ENCODE results near the gene MYCBPAP.

Gene MYCBPAP

DNA sequence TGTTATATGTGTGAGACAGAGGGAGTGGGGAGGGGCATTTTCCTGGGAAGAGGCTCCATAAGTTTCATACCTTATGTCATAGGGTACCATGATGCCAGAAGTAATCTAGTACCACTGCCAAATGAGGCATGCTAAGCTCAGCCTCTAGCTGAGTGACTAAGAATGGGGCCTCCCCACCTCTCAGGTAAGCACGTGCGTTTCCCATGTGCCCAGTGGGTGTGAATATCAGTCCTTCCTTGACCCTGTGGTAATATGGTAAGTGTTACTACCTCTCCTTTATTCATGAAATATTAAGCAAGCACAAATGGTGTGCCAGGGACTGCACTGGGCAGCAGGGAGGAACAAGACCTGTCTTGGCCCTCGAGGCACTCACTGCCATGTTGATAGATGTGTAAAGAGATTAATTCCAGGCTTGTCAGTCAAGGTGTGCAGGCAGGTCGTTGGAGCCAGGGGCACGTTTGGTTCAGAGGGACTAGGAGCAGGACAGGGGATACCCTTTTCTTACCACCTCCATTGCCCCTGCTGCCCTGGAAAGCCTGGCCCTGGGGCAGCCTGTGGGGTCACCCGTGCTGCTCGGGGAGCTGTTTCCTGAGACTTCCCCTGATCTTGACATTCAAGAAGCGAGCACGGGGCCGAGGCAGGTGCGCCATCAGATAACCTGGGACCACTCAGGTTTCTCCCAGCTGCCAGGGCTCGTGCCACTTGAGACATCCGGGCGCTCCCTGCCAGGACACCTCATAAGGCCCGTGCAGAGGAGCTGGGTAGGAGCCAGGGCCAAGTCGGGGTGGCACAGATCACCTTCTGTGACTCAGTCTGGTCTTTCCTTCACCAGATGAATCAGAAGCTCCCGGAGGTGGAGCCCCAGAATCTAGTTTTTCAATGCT, 20.8 kb upstream of the MYCBPAP start:
- no peak for DNase-seq (ENCODE audit: low spot score)

DNA sequence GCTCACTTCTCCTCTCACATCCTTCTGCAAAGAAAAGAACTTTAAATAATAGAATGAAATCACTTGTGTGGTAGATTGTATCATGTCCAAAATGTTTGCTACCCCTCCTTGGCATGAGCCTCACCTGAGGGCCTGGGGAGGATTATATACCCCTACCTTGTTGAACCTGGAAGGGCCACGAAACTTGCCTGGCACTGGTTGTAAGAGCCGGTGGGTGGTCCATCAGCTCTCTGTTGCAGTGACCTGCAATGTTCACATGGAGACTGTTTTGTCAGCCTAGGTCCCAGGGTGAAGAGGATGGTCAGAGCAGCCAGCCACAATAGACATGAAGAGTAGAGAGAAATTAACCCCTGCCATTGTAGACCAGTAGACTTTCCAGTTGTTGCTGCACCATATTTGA, 19.4 kb upstream of the MYCBPAP start:
- no peak for DNase-seq (ENCODE audit: low spot score)

DNA sequence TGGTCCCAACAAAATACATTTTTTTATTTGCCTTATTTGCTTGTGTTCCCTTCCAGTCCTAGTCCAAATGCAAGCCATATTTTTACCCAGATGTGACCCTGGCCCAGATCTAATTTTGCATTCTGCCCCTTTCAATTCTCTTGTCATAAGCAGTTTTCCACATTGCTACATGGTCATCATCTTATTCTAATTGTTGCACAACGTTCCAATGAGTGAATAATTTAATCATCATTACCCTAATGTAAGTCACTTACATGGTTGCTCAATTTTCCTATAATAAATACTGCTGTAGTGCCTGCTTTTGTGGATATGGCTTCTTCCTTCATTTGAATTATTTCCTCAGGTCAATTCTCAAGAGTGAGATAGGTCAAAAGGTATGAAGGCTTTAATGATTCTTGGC, 16.7 kb upstream of the MYCBPAP start:
- DNase-seq (ENCODE audit: low spot score) = no peak

DNA sequence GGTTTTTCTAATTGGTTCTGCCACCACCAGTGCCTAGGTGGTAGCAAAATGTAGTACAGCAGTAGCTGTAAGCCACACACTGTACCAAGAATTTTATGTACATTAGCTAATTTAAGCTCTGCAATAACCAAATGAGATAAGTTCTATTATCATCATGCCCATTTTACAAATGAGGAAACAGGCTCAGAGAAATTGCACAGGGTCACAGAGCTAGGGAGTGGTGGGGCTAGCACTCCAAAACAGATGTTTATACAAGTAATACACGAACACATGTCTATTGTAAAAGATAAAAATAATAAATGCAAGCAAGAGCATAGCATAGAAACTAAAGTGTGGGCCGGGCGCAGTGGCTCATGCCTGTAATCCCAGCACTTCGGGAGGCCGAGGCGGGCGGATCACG, 16.0 kb upstream of the MYCBPAP start:
- no peak for DNase-seq (ENCODE audit: low spot score)

DNA sequence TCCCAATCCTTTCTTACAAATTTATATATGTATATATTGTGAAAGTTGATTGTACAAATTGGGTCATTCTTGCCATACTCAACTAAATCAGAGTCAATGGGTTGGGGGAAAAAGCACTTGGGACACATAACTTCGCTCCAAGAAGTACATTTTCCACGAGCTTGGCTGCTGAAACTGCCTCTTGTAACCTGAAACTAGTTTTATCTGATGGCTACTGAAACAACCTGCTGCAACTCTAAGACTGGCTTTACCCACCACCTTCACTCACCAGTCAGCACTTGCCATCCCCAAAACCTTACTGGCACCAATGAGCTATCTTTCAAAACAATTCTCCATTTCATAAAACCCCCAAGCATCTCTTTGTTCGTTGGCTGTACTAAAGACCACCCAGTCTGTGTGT, 14.5 kb upstream of the MYCBPAP start:
- DNase-seq (ENCODE audit: low spot score) = no peak

DNA sequence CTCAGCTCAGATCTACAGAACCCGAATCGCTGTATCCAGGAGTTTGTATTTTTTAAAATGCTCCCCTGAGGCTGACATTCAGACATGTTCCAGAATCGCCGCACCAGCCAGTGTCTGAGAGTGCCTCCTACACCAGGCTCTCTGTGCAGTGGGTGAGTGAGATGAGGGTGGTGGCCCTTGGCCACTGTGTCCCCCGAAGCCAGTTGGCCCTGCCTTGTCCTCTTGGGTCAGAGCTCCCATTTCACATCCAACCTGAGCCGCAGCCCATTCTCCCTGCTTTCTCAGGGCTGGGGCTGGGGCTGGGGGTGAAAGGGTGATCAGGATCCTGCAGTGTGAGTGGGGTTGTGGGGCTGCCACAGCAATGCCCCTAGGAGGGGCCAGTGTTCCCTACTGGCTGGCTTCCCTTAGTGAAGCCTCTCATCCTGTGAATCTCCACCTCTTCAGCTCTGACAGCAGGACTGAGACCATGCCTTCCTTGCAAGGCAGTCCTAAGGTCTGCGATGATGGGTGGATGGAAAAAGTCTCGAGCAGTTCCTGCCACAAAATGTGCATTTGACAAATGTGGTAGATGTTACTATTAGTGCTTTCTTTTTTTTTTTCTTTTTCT, 12.9 kb upstream of the MYCBPAP start:
- DNase-seq (ENCODE audit: low spot score) = no peak

DNA sequence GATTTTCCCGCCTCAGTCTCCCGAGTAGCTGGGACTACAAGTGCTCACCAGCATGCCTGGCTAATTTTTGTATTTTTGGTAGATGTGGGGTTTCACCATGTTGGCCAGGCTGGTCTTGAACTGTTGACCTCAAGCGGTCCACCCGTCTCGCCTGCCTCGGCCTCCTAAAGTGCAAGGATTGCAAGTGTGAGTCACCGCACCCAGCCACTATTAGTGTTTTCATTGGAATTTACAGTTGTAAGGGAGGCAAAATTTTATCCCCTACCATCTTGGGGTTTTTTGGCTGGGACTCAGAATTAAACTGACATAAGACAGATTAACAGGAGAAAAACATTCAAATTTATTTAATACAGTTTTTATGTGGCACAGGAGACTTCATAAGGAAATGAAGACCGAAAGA, 12.3 kb upstream of the MYCBPAP start:
- DNase-seq (ENCODE audit: low spot score) = no peak

DNA sequence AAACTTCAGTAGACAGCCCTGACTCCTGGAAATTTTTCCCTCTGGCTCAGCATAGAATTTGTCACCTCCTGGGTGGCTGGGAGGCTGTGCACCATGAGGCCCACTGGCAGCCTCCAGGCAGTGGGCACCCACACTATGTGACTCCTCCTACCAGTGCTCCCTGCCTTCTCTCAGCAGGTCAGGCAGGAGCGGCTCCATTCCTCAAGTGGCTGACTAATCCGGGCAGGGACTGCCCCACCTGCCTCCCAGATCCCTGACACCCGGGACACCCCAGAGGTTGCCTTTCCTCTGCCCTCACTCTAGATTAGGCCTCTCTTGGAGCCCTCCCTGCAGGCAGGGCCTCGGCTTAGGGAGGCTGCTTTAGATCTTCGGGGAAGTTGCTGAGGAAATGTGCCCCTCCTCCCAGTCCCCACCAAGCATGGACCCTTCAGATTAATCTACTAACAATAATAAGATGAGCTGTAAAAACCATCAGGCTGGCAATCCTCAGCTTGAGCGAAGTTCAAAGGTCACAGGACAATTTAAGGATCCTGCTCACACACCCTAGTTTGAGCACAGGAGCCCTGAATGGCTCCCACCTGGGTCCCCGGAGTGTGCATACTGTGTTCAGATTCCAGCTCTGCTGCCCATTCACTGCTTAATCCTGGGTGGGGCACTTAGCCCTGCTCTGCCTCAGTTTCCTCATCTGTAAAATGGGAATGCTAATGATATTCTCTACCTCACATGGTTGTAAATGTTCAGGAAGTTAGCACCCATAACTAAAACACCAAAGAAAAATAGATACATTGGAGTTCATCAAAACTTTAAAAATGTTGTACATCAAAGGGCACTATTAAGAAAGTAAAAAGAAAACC, 10.0 kb upstream of the MYCBPAP start:
- DNase-seq (ENCODE audit: low spot score) = no peak

DNA sequence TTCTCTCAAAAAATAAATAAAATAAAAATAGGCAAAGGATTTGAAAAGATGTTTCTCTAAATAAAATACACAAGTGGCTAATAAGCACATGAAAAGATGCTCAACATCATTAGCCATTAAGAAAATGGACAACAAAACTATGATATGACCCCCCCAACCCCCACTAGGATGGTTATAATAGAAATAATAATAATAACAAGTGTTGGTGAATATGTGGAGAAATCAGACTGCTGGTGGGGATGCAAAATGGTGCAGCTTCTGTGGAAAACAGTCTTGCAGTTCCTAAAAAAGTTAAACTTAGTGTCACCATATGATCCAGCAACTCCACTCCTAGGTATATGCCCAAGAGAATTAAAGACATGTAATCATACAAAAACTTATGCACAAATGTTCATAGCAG, 9.0 kb upstream of the MYCBPAP start:
- DNase-seq (ENCODE audit: low spot score) = no peak

DNA sequence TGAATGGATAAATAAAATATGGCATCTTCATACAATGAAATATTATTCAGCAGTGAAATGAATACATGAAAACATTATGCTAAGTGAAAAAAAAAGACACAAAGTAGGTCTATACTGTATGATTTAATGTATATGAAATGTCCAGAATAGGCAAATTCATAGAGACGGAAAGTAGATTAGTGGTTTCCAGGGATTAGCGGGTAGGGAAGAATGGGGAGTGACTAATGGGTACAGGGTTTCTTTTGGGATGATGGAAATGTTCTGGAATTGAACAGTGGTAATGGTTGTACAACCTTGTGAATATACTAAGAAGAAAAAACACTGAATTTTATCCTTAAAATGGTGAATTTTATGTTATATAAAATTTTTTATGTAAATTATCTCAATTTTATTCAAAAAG, 8.5 kb upstream of the MYCBPAP start:
- no peak for DNase-seq (ENCODE audit: low spot score)

DNA sequence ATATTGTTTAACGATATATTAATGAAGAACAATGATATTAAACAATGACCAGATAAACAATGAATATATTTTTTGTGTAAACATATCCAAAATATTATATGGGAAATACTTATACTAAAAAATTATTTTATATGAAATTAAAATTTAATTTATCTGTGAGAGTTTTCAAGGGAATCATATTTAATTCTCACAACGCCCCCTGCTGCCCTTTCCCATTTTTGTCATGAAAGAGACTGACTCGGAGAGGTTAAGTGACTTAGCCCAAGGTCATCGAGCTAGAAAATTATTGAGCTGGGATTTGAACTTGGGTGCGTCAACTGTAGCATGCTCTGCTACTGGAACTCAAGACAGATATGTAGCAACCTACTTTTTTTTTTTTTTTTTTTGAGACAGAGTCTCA, 7.2 kb upstream of the MYCBPAP start:
- no peak for DNase-seq (ENCODE audit: low spot score)

DNA sequence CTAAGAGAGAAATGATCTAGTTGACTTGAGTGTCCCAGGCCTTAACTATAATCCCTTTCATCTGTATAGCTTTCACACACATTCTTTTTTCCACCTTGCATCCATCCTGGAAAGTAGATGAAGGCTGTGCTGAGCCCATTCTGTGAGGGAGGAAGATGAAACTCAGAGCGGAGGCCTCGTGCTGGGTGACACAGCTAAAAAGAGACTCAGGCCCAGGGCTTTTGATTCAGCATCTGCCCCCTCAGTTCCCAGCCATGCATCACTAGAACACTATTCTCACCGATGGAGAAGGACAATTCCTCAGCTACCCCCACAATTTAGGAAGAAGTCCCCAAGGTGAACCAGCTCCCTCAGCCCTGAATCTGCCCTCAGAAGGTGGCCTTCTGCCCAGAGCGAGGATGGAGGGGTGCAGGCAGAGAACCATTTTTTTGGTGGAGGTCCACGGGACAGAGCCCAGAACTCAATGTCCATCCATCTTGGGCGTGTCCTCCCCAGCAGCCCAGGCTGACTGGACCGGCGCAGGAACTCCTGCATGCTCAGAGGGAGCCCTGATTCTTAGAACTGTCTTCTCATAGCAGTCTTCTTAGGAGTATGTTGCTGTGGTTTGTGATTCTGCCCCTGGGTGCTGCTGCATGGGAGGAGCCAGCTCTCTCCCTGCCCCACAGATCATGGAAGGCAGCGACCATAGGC, 5.8 kb upstream of the MYCBPAP start:
- DNase-seq (ENCODE audit: low spot score) = no peak

DNA sequence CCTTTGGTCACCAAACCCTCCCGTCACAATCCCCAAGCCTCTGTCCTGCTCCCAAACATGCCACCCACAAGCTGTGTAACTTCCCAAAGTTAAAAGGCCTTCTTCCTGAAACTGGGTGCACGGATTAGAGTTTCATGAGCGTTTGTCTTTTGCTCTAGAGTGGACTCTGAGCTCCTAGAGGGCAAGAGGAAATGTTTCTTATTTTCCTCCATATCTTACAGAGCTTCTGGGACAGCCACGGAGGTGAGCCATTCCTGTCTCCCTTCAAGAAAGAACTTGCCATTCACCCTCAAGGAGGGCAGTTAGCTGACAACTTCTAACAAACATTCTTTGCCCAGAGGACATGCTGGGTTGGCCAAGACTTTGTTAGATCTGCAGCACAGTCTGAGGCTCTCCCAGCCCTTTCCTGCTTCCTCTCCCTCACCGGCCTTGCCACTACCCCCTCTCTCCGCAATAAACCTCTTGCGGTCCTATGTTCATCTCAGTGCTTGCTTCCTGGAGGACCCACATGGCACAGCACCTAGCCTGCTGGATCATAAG, 2.6 kb upstream of the MYCBPAP start:
- no peak for DNase-seq (ENCODE audit: low spot score)

DNA sequence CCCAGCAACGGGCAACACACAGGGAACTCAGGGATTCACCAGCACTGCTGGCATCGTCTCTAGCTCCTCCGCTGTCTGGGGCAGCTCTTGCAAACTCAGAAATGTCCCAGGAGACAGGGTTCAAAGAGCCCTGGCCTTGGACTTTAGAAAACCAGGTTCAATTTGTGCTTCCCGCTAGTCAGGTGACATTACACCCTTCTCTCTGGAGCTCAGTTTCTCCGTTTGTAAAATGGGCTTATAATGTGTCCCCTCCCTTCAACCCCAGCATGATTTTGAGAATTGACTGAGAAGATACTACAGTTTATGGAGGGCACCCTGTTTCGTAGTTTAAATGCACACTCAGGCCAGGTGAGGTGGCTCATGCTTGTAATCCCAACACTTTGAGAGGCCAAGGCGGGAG, 1.9 kb upstream of the MYCBPAP start:
- no peak for DNase-seq (ENCODE audit: low spot score)

DNA sequence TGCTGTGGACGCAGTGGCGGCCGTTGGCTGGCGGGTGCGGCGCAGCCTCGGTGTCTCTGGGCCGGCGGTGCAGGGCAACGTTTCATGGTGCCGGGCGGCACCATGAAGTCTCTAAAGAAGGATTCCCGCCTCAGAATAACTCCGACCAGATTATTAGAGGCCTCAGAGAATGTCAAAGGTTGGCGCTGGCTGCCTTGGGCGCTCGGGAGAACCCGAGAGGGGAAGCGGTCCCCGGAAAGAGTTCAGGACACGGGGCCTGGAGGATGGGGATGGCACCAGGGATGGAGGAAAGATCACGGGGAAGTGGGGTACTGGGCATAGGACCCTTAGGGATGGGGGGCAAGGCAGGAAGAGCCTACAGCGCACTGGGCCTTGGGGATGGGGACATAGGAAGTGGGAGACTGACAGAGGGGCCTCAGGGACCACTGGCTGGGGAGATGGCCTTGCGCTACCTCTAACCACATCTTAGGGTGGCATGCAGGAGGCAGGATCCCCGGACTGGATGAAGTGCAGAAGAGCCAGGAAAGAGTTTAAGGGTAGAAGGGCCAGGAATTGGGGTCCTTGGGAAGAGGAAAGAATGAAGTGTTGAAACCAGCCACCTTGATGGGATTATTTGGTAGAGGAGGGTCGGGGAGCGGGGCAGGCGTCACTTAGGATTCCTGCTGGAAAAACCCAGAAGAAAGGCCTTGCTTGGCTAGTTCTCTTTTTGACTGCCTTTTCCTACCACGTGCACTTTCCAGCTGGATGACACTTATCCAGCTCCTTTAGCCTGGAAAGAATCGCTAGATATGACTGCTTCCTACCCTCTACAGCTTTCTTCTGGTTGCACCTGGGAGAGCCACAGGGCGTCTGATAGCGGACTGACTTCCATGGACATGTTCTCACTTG, 578 bp downstream of the MYCBPAP start:
- no peak for DNase-seq (ENCODE audit: low spot score)

DNA sequence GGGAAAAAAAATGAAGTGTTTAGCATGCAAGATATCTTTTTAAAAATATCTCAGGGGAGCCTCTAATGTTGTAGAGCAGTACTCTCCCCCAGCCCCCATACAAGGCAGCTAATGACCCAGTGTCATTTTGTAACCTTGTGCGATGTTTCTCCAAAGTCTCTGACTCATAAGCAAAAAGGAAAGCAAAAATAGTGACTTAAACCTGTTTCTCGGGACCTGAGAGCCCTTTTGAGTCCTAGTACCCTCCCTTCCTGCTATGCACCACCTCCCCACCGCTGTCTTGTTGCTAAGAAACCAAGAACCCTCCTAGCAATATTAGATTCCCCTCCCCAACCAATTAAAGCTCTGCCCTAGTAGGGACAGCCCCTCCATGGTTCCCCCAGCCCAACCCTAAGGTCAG, 2.8 kb downstream of the MYCBPAP start:
- DNase-seq (ENCODE audit: low spot score) = no peak

DNA sequence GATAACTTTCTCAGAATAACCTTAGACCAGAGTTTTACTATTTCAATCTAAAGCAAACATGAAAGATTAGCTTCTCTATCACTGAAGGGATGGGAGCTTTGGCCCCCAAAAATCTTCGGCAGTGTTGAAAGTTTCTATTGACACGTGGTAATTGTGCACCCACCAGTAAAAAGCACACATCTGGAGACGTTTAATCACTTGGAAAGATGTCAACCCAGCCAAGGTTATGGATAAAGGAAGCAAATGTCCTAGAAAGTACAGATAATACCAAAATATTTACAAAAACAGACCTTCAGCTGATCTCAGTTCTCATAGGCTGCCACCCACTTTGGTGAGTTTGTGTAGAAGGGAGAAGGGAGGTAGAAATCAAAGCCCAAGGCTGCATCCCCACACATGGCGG, 5.3 kb downstream of the MYCBPAP start:
- DNase-seq (ENCODE audit: low spot score) = no peak

DNA sequence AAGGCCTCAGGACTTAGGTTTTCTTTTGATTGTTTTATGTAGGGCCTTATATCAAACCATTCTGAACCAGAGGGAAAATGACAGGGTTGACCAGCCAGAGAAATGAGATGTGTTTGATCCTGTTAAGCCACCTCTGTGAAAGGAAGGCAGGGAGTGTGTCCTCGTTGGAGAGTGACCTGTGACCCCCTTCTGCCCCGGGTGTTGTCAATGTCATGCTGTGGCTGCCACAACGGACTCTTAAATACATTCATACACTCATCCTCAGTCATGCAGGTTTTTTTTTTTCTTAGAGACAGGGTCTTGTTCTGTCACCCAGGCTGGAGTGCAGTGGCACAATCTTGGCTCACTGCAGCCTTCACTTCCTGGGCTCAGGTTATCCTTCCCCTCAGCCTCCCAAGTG, 6.1 kb downstream of the MYCBPAP start:
- no peak for DNase-seq (ENCODE audit: low spot score)

DNA sequence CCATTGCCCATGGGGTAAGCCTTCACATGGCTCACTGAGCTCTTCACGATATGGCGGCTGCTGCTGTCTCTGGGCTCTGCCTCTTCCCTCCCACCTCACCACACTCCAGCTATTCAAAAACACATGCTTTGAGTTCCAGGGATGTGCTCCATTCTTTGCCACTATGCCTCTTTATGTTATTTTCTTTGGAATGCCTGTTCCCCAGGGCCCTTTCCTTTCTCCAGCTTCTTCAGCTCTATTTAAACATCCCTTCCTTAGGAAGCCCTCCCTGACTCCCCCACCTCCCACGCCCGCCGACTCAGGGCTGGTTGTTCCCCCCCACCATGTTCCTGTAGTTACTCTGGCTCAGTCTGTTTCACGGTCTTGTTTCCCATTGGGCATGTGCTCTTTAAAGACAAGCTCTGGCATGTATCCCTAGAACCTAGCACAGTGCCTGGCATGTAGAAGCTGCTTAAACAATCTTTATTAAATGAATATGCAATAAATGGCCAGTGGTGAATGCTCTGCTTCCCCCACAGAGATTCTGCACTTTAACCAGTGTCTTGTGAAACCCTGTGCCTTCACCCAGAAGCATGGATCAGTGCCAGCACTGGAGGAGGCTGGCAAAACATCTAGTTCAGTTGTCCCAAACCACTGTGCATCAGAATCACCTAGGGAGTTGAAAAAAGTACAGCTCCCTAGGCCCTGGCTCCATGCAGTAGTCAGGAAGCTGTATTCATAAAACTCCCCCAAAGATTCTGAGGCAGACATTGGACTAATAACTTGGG, 6.9 kb downstream of the MYCBPAP start:
- no peak for DNase-seq (ENCODE audit: low spot score)

DNA sequence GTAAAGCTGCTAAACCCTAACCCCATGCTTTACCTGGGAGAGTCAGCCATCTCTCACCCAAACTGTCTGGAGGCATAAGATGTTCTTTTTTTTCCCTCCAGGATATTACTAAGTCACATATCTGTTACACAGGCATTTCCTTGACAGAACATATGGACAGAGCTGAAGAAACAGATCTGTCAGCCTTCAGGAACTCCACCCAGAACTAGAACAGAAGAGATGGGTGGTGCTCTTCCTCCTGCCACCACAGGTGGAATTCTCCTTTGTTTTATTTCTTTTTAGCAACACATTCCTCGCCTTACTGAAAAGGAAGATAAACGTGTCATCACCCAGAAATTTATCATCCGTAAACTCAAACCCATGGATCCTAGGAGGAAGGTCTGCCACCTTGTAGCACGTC, 8.8 kb downstream of the MYCBPAP start:
- no peak for DNase-seq (ENCODE audit: low spot score)

Data from COLO829 (cell line).